Measurements from ENCODE around the gene NLGN1.

Gene NLGN1

DNA sequence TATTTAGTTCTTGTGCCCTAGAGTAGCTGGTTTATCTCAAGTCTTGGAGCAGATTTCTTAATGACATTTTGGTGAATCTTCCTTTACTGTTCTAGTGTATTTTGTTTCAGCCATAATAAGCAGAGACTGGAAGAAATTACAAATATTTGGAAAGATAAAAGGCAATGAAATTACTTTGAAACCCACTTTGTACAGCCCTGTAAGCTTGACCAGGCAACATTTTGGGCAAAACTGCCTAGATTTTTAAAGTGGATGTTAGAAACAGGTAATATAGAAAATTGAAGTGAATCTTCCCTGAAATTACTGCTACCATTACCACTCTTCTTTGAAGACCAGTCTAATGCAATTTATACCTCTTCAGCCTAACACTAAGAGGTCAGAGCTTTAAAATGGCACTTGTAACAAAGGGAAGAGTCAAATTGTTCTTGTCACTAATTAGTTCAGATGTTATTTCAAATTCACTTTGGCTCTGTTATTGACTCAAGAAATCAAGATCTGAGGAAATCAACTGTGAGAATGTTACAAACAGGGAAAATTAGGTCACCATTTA is 589.4 kb downstream of the NLGN1 start:
- no peak for TF ChIP-seq ZFX (IDR thresholded peaks at IDR 0.05; ENCODE audit: borderline replicate concordance)
- TF ChIP-seq, protein P1, sequence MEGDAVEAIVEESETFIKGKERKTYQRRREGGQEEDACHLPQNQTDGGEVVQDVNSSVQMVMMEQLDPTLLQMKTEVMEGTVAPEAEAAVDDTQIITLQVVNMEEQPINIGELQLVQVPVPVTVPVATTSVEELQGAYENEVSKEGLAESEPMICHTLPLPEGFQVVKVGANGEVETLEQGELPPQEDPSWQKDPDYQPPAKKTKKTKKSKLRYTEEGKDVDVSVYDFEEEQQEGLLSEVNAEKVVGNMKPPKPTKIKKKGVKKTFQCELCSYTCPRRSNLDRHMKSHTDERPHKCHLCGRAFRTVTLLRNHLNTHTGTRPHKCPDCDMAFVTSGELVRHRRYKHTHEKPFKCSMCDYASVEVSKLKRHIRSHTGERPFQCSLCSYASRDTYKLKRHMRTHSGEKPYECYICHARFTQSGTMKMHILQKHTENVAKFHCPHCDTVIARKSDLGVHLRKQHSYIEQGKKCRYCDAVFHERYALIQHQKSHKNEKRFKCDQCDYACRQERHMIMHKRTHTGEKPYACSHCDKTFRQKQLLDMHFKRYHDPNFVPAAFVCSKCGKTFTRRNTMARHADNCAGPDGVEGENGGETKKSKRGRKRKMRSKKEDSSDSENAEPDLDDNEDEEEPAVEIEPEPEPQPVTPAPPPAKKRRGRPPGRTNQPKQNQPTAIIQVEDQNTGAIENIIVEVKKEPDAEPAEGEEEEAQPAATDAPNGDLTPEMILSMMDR (IDR thresholded peaks at IDR 0.05) = no peak
- no peak overlapping the region for H3K27ac ChIP-seq

GRCh38 chr3:173988909-173989308 is 591.4 kb downstream of the NLGN1 start:
- TF ChIP-seq ZFX (IDR thresholded peaks at IDR 0.05; ENCODE audit: borderline replicate concordance) = no peak
- TF ChIP-seq, protein P1 (IDR thresholded peaks at IDR 0.05) = no peak
- no peak overlapping the region for H3K27ac ChIP-seq

DNA sequence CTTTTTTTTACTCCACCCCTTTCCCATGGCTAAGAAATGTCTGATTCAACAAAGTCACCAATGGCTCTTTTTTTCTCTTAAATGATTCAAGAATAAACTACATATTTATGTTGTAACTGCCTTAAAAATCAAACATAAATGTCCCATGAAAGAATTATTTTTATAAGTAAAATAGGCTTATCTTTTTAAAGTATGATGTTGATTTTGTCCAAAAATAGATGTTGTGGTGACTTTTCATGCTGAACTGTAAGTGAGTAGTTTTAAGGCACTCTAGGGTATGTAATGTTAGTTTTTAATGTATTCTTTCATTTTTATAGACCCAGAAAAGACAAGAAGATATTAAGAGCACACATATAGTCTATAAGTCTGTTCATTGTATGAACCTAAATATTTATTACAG is 594.9 kb downstream of the NLGN1 start:
- peak overlapping the region; percentile 55 for H3K27ac ChIP-seq
- TF ChIP-seq ZFX (IDR thresholded peaks at IDR 0.05; ENCODE audit: borderline replicate concordance) = no peak
- TF ChIP-seq, protein P1 (IDR thresholded peaks at IDR 0.05) = no peak

- TF ChIP-seq, protein P1 (IDR thresholded peaks at IDR 0.05) = peak; percentile 74
- TF ChIP-seq ZFX (IDR thresholded peaks at IDR 0.05; ENCODE audit: borderline replicate concordance) = no peak
- peak overlapping the region; percentile 55 for H3K27ac ChIP-seq
These were observed 595.8 kb downstream of the NLGN1 start for GRCh38 chr3:173993299-173993698.

DNA sequence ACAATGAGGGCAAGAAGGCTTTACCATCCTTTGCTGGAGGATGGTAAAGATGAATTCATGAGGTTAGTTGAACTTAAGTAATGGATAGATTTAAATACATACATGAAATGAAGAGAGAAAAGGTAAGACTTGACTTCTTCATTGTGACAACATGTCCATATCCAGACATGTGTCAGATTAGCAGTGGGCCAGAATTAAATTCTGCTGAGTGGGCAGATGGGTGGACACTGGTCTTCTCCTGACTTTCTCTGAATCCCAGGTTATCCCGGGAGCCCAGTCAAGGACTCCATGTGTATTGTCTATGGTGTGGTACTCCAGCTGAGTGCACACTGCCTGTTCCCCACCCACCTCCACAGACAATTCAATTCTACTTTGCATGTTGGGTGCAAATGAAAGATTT is 603.1 kb downstream of the NLGN1 start:
- no peak overlapping the region for H3K27ac ChIP-seq
- TF ChIP-seq ZFX (IDR thresholded peaks at IDR 0.05; ENCODE audit: borderline replicate concordance) = no peak
- TF ChIP-seq, protein P1 (IDR thresholded peaks at IDR 0.05) = no peak

DNA sequence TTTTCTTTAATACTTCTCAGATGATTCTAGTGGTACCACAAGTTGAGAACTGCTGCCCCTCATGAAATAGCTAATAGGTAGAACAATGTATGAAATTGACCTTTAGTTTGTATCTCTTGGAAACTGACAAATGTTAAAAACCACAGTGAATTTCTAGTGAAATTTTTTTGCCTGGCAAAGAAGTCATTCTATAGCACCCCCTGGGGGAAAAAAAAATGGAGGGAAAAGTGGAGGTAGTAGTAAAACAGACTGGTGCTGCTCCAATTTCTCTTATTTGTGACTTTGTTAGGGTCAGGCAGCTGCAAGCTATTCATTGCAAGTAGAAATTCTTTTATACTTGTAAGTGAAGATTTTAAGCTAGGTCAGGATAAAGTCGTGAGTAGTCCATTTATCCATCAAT is 605.0 kb downstream of the NLGN1 start:
- no peak overlapping the region for H3K27ac ChIP-seq
- TF ChIP-seq, protein P1 (IDR thresholded peaks at IDR 0.05) = no peak
- TF ChIP-seq ZFX (IDR thresholded peaks at IDR 0.05; ENCODE audit: borderline replicate concordance) = no peak

GRCh38 chr3:174010907-174011306 is 613.4 kb downstream of the NLGN1 start:
- no peak overlapping the region for H3K27ac ChIP-seq
- TF ChIP-seq ZFX (IDR thresholded peaks at IDR 0.05; ENCODE audit: borderline replicate concordance) = no peak
- TF ChIP-seq, protein P1 (IDR thresholded peaks at IDR 0.05) = no peak
